HG03097 (cell line): ENCODE measurements around the gene FYCO1.

Experiments used
- ATAC-seq: cut with Tn5 transposase; IDR thresholded peaks from one replicate; pipeline ENCODE4 v1.9.1; 2021; ENCODE audit not compliant: unreplicated experiment, low FRiP score

FYCO1 gene

DNA sequence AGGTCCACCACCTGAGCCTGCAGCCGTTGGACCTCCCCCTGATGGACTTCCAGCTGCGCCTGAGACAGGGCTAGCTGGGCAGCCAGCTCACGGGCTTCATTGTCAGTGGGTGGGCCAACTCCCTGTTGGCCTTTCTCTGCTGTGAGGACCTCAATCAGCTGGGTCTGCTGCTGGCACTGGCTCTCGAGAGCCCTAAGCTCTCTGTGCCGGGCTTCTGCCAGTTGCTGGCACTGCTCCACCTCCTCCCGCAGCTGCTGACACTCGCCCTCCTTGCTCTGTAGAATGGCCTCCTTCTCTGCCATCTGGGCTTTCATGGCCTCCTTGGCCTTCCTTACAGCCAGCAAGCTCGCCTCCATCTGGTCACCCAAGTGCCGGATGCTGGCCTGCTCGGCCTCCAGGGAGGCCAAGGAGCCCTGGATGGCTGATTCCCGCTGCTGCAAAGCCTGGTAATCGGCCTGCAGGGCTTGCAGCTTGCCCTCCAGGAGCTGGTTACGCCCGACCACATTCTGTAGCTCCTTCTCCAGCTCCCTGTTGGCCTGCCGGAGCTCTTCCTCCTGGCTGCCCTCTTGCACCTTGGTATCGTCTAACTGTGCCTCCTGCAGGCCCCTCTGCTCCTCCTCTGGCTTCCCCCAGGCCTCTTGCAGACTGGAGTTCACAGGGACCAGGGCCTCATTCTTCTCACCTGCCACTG, 28.5 kb downstream of the FYCO1 start:
- ATAC-seq = no peak

DNA sequence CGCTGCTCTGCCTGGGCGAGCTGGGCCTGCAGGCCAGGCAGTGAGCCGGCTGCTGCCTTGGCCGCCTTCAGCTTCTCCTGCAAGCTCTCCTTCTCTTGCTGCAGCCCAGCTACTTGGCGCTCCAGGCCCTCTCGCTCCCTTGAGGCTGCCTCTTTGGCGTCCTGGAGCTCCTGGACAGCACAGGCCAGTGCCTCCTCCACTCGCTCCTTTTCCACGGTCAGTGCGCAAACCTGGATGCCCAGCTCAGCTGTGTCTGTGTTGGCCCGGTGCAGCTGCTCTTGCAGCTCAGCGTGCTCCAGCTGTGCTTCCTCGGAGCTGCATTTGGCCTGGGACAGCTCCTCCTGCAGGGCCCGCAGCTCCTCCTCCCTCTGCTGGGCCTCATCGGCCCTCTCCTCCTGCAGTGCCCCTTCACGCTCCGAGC, 29.2 kb downstream of the FYCO1 start:
- ATAC-seq = no peak

DNA sequence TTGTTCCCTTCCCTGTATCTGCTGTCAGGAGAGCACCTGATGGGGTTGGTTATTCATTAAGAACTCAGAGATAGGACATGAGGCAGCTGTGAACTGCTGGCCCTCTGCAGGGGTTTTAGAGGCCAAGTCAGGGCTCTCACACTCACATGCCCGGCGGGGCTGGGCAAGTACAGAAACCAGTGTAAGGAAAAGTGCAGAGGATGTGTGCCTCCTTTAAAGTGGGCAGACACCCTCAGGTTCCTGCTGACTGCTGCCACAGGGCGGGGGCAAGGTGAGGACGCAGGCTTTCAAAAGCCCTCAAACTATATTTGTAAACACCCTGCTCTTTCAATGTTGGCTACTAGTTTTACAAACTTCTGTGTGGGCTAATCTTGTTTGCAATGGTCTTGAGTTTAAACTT, 30.0 kb downstream of the FYCO1 start:
- no peak for ATAC-seq

DNA sequence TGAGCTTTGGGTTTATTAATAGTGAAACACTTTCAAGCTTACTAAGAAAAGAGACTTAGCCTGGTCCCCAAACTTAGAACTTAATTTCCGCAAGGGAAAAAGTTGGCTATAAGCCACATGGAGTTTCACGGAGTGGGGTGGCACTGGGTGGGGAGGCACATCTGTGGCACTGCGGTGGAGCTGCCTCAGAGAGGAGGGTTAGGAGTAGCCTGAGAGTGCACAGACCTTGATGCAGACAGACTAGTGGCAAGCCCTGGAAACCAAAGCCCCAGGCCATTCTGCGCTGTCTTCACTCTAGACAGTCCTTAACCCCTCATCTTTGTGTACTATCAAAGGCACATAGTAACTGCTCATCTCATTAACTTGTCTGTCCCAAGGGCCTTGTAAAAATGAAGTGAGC, 30.4 kb downstream of the FYCO1 start:
- no peak for ATAC-seq

DNA sequence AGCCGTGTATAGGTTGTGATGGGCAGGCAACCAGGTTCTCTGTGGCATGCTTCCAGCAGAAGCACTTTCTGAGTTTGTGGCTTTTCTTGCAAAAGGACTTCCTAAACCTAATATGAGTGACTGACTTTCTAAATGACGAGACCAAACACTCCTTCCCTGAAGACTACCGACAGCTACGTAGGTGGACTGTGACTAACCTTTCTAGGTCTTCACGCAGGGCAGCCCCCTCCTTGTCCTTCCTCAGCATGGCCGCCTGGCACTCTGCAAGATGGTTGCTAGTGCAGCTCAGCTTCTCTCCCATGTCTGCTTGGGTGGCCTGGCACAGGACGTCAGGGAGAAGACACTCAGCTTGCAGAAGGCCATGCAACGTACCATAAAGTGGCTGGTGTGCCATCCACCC, 31.5 kb downstream of the FYCO1 start:
- ATAC-seq = no peak

DNA sequence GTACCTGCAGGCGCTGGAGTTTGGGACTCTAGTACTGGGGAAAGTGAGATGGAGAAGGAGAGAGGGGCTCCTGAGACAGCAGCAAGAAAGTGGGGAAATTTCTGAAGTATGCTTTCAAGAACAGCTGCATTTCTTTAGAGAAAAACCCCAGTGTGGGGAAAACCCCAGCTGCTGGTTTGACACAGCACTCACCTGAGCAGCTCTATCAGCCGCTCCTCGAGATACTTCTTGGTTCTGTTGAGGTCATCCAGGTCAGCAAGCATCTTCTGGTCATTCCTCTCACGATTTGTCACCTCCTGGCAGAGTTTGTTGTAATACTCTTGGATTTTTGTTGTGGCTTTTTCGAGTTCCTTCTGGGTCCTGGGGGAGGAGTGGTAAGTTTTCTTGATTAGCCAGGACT, 33.6 kb downstream of the FYCO1 start:
- no peak for ATAC-seq

DNA sequence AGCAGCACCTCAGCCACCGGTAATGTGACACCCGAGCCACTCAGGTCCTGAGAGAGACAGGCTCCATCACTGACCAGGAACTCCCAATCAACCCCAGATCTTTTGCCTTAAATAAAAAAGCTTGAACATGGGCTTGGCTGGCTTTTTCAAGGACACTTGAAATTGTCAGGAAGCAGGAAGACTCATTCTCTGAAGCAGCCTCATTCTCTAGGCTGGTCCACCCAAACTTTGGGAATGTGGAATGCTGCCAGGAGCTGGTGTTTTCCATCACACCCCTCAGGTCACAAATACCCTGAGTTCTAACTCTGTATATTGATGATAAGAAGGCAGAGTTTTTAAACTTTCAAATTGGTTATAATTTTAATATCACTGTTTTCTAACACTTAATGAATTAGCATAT, 35.3 kb downstream of the FYCO1 start:
- ATAC-seq = no peak

DNA sequence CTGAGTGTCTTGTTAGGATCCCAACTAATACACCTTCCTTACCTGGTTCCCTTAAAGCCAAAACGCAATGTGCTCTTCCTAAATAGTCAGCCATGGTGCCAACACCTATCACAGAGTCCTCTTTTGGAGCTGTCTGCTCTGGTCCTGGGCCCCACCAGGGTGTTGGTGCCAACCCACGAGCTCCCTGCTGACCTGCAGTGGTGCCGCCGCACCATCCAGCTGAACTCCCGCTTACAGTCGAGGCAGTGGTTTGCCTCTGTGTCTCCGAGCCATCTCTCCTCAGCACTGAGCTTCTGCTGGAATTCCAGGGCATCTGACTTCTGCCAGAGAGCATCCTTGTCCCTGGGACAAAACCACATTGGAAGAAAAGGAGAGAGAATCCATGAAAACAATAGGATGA, 36.4 kb downstream of the FYCO1 start:
- no peak for ATAC-seq

DNA sequence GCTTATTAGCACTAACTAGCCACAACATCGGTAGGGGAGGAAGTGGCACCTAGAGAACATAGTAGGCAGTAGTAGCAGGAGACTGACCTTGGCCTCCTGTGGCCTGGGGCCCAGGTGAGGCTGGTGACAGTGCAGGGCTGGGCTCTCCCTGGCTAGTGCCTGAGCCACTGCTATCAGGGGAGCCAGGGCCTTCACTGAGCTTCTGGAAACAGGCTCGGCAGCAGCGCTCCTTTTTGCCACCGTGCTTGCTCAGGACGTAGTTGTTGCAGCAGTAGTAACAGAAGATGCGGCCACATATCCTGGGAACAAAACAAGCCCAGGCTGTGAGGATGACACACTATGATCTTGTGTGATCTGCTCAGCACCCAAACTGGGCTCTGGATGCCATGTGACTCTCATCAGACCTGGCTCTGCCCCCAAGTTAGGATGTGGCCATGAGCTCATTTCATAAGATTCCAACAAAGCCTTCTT, 37.3 kb downstream of the FYCO1 start:
- no peak for ATAC-seq

DNA sequence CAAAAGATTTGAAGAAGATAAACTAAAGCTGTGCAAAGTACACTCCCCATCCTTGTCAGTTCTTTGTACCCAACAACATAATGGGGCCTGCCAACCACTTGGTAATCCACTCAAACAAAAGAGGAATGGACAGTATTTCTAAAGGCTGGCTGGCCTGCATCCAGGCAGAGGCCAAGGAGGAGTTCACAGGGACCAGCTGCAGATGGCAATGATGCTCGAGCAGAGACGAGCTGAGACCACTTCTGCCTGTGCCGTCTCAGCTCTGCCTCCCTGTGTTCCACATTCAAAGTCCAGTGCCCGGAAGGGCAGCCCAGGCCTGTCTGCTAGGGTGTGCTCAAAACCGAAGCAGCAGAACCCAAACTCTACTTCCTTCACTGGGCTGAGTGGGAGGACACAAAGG, 38.0 kb downstream of the FYCO1 start:
- no peak for ATAC-seq

DNA sequence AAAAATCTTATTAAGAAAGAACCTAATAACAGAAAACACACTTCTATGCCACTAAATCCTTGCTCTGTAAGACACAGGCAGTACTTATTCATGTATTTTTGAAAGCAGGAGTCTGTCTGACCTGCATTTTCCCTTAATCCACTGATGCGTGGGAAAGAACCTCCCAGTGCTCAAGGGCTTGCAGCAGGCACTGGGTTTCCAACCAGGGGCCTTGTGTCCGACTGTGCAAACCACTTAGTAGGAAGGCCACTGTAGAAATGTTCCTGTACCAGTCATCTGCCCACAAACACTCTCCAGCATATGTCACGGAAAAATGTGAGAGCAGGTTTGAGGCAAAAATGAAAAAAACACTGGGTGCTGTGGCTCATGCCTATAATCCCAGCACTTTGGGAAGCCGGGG, 39.9 kb downstream of the FYCO1 start:
- ATAC-seq = no peak

DNA sequence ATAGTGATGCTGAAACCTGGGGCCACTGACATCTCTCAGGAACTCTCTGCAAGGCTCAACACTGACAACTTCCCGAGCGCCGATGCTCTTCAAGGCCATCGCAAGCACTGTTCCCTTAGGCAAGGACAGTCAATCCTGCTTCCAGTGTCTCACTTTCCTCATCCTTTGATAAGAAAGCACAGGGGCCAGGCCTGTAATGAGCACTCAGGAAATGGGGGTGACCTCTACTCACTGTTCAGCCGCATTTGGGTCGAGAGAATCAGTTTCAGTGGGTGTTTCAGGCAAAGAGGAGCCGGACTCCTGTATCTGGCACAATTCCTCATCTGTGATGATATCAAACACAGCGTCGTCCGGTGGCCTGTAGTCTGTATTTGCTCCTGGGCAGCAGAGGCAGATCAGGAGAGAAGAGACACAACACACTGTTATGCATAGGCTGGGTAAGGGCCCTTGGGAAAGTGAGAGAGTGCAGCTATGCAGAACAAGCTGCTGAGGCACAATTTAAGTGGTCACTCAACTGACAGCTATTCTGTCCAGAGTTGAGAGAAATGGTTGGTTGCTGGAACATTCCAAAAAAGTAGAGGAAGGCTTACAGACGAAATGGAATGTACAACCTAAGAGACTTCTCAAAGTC, 40.5 kb downstream of the FYCO1 start:
- no peak for ATAC-seq

DNA sequence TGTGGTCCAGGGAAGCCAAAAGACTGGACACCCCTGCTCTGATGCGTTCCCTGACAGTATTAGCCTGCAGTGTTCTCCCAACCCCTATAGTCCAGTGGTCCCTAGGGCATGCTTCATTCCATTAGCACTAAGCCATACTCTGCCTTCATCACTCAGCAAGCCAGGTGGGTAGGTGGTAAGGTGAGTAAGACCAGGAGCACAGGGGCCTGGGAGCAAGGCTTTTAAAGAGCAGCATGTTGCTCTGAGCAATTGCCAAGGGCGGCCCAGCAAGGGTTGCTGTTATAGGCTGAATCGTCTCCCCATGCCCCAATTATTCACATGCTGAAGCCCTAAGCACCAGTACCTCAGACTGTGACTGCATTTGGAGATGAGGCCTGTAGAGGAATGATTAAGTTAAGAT, 41.3 kb downstream of the FYCO1 start:
- no peak for ATAC-seq

DNA sequence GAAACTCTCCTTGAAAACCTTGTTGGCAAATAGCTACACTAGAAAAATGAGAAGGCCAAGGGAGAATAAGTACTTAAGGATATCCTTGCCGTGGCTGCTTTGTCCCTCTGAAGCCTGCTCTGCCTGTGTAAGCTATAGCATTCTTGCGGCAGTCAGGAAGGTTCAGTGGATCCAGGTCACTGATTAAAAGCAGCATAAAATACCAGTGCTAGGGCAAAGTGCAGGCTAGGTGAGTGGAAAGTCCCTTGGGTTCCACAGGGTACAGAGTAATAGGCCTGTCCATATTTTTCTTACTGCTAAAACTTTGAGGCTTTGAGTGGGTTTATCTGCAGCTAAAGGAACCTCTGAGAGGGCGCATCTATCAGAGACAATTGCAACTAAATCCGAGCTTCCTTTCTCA, 42.1 kb downstream of the FYCO1 start:
- no peak for ATAC-seq

DNA sequence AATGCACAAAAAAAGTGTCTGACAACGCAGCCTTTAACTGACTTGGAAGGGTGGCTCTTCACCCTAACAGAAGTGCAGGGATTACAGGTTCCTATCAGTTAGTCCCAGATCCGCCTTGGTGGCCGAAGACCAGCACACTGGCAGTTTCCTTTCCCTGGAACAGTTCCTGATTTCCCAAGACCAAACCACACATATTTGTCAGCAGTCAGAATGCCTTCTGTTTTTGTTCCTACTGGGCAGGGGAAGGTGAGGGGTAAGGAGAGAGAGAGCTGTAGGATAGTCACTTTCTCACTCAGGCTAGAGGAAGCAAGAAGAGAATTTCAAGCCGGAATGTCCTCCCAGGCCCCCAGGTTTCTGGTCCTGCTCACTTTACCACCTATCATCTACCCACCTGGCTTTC, 43.2 kb downstream of the FYCO1 start:
- ATAC-seq = no peak

DNA sequence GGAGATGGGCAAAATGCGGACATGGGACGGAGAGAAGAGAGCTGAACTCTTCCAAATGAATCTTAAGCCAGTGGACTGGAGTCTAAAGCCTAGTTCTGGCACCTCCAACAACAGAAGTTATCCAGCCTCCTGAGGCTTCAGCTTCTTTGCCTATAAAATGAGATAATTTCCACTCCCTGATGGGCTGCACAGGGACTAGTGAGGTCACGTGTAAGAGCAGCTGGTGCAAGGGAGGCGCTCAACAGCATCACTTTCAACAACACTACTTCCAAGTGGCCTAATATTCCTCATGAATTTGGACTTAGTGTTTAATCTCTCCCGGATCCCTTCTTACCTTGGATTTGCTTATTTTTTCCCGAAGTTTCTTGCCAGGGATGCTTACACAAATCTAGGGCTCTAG, 43.7 kb downstream of the FYCO1 start:
- no peak for ATAC-seq

DNA sequence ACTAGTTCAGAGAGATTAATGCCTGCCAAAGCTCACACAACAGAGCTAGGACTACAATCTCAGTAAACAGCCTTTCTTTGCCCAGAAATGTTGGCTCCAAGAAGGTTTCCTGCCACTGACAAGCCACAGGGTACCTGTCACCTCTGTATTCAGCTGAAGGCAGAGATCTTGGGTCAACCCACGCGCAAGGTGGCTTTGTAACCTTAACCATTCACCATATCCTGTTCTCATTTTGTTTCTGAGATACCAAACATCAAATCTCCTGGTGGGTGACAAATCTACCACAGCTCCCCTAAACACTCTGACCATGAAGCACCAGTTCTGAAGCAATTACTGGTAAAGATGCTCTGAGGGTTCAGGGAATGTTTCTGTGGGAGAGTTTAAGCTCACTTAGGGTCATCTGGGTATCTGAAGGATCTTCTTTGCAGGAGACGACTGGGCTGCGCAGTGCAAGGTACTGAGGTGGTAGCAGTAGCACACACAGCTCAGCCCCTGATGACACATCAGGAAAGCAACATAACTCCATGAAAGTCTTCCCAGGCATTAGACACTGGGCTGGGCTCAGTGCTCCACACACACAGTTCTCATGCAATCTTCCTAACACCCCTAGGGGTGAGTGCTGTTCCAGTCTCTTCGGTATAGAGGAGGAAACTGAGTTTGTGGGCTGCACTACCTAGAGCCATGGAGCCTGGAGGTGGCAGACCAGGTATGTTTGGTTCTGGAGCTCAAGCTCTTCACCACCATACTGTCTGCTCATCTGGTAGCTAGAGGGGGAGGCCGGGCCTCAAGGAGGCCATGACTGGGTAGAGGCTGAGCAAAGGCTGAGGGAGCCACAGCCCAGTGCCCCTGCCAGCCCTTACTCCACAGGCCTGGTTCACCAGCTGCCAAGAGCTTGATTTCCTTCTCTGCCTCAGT, 44.7 kb downstream of the FYCO1 start:
- no peak for ATAC-seq

DNA sequence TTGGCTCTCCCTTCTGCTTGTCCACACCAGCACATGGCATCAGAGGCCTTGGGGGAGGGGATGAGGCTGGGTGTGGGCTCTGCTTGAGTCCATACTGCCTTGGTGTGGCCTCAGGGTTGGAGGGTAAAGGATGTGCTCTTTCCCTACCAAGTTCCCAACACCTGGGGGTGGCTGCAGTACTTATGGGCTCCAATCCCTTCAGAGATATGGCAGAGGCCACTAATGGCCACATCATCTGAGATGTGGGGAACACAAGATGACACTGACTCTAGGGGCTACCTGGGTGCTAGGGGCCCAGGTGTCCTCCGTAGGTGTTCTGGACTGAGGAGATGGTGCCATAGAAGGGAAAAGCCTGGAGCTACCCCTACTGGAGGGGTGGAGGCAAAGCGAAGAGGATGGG, 45.5 kb downstream of the FYCO1 start:
- no peak for ATAC-seq

DNA sequence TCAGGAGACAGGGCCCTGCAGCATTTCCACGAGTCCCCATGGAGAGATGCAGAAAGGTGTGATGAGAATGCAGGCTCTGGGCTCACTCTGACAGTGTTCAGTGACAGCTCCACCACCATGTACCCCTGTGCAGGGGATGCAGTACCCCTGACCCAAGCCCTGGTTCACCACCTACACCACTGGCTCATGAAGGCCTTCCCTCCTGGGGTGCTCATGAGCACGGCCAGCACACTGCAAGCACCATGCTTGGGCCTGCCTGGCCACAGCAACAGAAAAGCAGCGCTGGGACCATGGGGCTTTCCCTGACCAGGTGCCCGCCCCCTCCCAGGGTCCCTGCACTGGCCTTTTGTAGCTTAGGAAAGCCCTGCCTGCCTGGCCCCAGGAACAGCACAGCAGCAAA, 46.2 kb downstream of the FYCO1 start:
- ATAC-seq = no peak

DNA sequence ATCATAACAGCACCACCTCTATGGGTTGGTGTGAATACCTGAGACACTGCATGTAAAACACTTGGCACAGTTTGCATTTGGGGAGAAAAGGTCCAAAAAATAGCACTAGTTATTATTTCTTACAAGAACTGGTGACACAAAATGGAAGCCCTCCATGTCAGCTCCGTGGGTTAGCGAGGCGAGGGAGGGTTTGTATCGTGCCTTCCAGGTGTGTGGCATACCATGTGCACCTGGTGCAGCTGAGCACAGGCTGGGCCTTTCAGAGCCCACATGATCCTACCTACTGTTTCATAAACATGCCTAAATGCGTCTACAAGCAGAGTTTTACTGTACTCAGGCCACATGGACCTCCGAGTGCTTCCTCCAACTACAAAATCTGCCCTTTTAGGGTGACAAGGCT, 46.7 kb downstream of the FYCO1 start:
- ATAC-seq = no peak

DNA sequence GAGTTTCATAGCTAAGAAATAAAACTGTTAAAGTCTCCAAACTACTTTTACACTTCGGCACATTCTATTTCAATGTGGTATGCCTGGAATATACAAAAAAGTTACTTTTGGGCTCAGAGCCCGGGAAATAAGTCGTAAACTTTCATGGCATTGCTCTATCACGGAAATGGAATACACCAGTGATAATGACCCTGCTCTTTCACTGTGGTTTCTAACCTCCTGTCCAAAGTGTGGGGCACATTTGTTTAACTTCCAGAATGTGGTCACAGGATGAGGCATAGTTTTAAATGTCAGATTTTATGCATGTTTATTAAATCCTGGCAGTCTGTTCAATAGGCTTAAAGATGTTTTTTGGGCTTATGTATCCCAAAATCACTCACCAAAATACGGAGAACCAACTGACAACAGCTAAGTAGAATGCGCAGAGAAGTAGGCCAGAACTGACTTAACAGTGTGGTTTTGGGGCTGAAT, 47.3 kb downstream of the FYCO1 start:
- ATAC-seq = no peak
